HG03575 (cell line): ENCODE results near the gene TRIM59.
A peak's percentile ranks its signal among the peaks of the same experiment; 100 is the strongest.

Experiments
- ATAC-seq: cut with Tn5 transposase; IDR thresholded peaks from one replicate; pipeline ENCODE4 v1.9.1; 2021; ENCODE audit not compliant: unreplicated experiment, insufficient number of reproducible peaks, low FRiP score; ENCODE audit errors: extremely low read depth

Gene TRIM59

DNA sequence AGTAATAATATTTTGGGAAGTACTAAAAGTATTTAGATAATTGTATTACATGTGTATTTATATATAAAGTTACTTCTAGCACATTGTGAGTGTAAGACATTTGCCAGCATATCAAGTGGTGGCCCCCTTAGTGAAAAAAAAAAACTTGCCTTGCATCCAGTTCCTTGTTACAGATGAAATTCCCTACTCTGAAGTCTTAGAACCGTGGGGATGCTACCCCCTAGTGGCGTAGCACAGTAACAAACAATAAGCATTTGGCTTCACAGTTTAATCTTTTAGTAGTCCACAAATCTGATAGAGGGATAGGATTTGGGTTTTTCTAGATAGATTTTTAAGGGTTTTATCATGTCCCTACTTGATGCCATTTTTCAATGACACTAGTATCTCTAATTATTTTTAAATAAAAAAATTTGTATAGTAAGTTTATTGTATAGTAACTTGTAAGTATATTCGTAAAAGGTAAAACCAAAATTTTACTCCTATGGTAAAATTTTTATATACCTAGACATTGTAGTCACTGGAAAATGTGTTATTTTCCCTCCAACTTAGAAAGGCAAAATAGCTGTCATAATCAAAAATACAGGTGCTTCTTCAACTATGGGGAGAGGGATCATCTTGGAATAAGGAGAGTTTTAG is 35.9 kb downstream of the TRIM59 start:
- ATAC-seq, result peak; percentile 70

DNA sequence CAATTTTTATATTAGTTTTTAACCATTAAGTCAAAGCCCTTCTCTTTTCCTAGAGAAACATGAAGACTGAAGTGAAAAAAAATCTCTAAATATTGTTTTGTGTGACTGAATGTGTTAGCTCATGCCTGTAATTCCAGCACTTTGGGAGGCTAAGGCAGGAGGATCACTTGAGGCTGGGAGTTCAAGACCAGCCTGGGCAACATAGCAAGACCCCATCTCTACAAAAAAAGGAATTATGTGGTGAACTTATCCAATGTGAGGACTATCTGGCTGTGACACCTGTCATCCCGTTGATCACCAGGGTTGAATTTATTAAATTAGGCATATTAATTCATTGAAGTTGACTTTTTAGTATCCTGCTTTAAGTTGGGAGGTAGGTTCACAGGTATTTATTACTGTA is 37.1 kb downstream of the TRIM59 start:
- no peak for ATAC-seq

DNA sequence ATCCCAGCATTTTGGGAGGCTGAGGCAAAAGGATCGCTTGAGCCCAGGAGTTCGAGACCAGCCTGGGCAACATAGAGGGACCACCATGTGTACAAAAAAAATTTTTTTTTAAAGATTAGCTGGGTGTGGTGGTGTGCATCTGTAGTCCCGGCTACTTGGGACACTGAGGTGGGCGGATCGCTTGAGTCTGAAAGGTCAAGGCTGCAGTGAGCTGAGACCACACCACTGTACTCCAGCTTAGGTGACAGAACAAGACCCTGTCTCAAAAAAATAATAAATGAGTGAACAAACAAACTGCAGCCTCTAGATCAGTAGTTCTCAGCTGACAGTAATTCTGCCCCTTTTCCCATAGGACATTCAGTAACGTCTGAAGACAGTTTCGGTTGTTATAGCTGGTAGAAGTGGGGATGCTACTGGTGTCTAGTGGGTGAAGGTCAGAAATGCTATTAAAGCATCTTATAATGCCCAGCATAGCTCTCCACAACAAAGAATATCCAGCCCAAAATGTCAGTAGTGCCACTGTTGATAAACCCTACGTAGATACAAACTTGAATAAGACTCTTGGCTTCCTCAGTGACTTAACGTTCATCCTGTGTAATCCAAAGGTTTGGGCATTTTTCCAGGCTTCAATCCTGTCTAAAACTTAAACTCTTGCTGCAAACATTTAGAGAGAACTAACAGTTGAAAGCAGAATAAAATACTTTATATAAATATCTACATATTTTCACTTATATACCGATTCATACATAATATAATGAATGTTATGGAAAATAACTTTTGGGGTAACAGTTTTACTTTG is 39.6 kb downstream of the TRIM59 start:
- ATAC-seq, result no peak

DNA sequence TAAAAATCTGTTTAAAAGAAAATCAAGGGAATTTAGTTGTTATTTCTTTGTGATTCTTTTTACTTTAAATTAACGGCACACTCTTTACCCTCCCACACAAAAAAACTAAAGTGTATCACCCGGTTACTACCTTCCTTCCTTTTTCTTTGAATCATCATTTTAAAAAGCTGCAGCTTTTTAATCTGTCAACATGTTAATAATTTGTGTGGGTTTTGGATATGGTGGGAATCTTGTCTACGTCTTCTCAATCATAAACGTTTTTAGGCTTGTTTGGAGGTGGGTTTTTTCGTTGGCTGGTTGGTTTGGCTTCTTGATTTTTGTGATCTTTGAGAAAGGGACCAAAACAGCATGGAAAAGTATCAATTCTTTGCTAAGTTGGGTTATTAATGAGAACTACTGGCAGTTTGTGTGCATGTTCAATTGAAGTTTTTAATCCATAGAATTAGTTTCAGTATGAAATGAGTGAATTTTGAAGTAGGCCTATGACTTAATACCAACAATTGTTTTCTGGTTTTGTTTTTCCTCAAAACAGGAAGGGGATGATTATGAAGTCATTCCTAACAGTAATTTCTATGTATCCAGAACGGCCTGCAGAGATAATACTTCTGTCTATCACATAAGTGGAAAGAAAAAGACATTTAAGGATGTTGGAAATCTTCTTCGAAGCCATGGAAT is 45.7 kb downstream of the TRIM59 start:
- ATAC-seq, result no peak

DNA sequence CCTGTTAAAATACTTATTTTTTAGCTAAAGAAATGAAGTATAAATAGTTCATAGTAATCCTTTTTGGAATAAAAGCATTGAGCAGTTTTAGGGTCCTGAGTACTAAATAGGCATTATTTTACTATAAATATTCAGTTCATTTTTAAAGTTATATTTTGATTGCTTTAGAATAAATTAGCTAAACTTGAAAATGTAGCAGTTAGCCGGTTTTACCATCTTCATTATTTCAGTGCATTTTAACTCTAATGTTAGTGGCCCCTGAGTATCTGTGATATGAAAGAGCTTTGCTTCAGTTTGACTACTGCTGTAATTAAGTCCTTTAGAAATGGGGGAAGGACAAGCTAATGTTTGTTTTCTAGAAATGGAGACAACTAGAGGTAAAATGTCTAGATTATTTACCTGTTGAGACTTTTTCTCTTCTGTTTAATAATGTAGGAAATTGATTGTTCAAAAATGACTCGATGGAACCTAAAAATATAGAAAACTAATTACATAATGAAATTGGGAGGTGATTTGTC is 46.5 kb downstream of the TRIM59 start:
- ATAC-seq, result no peak

DNA sequence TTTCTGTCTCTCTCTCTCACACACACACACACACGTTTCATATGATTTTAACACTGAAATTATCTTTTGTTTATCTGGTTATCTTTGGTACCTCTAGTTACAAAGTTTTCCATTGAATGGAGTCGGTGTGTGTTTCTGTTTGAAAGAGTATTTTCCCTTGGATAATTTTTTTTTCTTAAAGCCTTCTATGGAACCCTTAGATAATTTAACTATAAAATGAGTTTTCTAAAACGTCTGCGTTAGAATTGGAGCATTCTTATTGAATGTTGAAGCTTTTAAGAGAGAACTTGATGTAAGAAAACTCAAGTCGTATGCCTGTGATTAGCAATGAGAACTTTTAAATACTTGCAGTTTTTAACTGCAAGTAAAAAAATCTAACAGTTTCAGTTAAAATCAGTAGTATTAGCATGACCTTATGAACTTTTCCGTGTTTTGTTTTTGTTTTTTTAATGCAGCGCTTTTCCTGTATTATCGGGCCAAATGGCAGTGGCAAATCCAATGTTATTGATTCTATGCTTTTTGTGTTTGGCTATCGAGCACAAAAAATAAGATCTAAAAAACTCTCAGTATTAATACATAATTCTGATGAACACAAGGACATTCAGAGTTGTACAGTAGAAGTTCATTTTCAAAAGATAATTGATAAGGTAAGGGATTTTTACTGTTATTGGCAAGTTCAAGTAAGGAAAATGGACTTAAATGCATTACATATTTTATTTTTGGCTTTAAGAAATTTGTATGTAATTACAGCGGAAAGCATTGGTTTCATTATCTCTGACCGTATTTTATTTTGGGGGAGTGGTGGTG is 47.2 kb downstream of the TRIM59 start:
- no peak for ATAC-seq

DNA sequence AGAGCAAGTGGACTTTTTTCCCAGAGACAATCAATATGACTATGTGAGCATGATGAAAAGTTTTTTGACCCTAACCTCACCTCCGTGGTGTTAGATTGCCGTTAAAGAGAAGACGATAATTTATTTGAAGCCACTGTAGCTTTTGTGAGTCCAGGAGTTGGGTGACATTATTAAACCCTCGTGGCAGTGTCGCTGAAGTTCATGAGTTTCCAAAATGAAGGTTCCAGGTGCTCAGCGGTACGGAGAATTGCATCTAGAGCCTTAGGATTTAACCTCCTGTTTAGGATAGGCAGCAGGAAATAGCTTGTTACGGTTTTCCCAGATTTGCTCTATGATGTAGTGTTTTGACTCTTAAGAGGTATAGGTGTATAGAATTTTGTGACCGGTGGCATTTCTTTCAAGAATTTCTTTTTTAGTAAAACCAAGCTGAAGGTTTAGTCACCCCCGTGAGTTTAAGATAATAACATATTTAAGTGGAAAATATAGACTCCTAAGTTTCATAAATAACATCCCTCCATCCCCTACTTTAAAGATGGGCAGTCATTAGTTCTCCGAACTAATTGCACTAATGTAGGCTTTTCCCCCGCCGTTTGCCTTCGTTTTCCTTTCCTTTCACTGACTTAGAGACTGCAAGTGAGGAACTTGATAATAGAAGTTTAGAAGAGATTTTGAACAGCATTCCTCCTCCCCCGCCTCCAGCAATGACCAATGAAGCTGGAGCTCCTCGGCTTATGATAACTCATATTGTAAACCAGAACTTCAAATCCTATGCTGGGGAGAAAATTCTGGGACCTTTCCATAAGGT is 48.1 kb downstream of the TRIM59 start:
- no peak for ATAC-seq

DNA sequence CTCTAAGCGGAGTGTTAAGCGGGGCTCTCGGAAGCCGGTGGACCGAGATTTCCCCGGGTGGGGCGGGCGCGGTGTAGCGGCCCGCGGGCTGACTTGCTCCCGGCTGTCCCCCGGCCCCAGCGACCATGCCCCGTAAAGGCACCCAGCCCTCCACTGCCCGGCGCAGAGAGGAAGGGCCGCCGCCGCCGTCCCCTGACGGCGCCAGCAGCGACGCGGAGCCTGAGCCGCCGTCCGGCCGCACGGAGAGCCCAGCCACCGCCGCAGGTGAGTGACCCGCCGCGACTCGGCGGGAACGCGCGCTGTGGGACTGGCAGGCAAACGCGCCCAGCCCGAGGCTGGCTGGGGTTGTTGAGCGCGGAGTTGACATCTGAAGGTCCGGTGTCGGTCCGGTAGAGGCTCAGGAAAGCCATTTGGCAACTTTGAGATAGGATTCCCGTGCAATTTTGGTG is 48.9 kb downstream of the TRIM59 start:
- ATAC-seq, result no peak

DNA sequence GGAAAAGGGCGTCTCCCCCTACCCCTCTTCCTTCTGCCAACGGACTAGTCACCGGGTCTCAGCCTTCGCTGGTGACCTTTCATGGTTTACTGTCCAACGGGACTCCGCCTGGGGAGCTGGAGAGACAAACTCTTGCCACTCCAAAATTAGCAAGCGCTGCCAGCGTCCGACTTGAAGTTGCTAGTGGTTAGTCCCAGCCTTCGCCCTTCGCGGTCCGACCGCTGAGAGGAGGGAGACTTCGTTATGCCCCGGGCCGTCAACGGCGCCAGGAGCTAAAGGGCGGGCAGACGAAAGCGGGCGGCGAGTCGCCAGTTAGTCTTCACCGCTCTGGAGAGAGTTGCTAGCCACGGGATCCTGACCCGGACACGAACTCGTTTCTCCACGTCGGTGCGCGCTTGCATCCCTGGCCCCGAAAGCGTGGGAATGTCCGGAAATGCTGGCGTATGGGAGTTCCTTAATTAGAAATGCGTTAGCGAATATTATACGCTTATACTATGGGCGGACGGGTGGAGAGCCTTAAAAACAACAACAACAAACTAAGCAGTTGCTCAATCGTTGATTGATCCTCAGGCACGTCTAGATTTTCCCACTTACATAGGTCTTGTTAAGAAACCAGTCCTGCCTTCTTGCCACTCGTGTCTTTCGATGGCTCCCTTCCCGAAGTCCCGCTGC is 49.4 kb downstream of the TRIM59 start:
- no peak for ATAC-seq

DNA sequence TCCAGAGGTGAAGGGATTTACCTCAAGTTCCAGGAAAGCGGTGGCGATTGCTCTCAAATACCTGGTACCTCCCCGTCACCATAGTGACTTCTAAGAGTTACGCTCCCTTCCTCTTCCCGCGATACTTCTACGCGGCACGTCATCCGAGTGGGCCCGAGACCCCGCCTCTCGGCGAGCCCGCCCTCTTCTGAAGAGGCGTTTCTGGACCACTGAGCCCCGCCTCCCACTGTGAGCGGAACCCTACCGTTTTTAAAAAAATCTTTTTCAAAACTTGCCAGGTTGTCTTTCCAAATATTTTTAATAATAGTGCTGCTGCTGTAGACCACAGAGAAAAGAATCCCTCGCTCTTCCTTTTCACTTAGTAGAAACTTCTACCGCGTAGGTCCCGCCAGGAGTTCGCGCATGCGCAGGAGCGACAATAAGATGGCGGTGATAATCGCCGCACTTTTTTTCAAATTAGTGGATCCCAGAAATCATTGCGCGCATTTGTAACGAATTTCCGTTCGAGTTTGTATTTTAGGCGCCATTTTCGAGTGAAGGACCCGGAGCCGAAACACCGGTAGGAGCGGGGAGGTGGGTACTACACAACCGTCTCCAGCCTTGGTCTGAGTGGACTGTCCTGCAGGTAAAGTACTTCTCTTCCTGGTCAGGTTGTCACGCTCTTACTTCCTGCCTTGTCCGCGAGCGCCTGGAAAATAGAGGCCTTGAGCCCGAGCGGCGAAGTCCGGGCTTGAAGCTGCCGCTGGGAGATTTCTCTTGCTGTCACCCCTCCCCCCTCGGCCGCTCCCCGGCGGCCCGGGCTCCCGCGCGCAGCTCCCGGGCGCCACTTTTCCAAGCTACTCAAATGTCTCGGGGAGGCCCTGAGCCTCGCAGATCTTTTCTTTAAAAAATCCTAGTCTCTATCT is 50.2 kb downstream of the TRIM59 start, which contains the start of the genes IFT80 and SMC4:
Gene IFT80 (minus strand): TSS at position 101 of the 905 bp plus-strand sequence. CDS start 14,625 bp downstream, outside the sequence.
Gene SMC4 (plus strand): TSS at position 526 of the 905 bp plus-strand sequence. CDS start 1,177 bp downstream, outside the sequence.
- ATAC-seq, result peak; percentile 96

DNA sequence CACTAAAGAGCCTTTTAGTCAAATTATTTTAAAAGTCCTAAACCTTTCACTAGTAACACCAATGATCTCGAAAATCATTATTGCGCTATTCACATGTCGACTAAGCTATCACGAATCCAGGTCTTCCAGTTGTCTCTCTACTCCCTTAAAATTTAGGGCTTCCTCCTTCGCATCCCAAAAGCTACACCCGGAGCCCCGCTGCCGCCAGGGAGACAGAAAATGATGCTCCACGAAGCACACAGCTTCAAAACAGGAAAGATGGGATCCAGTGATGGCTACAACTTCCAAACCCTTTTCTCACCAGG is 50.8 kb downstream of the TRIM59 start:
- ATAC-seq, result no peak

DNA sequence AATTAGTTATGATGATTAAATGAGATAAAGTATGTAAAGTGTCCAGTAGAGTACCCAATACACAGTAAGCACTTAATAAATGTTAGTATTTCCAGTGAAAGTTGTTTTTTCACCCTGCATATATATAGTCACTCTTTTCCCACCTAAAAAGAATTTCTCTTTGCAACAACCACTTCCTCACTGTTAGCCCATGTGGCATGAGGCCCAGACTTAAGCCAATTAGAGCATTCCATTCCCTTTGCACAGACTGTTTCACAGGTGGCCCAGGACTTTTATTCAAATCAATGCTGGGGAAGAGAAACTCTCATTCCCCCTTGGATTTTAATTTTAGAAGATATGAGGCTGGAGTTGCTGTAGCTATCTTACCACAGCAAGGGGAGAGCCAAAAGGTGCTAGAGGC is 54.3 kb downstream of the TRIM59 start:
- ATAC-seq, result no peak

DNA sequence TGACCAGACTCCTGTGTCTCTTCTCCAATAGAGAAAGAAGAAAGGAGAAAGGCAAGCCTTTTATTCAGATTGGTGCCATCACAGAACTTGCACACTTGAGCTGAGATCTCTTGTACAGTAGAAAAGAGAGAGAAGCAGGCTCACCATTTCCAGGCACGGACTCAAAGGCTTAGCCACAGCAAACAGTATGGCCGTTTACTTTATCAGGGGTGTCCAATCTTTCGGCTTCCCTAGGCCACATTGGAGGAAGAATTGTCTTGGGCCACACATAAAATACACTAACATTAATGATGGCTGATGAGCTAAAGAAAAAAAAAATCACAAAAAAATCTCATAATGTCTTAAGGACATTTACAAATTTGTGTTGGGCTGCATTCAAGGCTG is 55.6 kb downstream of the TRIM59 start:
- ATAC-seq, result no peak

DNA sequence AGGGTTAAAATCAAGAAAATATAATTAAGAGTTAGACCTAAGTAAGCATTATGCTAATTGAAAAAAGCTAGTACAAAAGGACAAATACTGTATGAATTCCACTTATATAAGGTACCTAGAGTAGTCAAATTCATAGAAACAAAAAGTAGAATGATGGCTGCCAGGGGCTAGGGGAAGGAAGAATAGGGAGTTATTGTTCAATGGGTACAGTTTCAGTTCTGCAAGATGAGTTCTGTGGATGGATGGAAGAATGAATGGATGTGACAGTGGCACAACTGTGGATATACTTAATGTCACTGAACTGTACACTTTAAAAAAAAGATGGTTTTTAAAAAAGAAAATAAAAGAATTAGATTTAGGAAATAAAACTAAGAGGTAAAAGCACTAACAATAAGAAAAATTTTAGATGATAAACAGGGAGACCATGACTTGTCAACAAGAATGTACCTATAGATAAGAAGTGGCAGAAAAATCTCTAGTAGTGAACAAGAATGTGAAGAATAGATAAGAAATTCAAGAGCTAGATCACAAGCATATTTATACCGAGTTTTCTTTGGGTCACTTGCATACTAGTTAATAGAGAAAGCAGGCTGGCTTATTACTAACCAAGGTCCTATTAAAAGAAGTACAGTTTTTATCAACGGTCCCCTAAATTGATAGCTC is 56.1 kb downstream of the TRIM59 start:
- no peak for ATAC-seq

DNA sequence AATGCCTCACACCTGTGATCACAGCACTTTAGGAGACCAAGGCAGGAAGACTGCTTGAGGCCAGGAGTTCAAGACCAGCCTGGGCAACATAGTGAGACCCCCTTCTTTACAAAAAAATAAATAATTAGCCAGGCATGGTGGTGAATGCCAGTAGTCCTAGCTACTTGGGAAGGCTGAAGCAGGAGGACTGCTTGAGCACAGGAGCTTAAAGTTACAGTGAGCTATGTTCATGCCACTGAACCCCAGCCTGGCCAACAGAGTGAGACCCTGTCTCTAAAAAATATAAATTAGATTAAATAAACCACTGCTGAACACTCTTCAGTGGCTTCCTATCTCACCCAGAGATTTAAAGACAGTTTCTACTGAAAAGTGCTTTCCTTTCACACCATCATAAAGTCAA is 56.8 kb downstream of the TRIM59 start:
- no peak for ATAC-seq

DNA sequence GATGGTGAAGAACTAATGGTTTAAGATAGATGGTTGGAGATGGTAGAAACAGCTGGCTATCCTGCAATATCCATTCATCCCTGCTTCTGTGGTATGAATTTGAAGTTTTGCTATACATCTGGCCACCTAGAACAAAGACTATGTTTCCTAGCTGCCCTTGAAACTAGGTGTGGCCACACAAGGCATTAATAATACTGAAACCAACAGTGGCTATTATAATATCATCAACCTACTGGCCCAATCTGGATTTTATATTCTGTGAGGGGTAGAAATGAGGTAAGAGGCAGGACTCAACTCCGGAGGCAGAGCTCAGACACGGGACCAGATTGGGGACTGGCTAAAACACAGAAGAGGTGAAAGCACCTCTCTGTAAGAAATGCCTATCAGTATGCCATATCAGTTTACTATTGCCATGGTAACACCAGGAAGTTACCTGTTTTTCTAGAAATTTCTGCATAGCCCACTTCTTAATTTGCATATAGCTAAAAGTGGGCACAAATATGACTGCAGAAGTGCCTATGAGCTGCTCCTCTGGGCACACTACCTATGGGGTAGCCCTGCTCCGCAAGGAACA is 58.9 kb downstream of the TRIM59 start:
- no peak for ATAC-seq
